ENCODE data around the gene KIRREL1. TPM values are rescaled to one million over a fixed set of nuclear protein-coding genes. Genes with fewer than 3 reads are reported as not detected.

KIRREL1 gene
- total RNA-seq, 1 experiment from 2014 or later = 211 TPM

GRCh38 chr1:158076441-158076840 lies 83.0 kb downstream of the KIRREL1 start:
- intact Hi-C loops (cut with micrococcal nuclease; ENCODE audit: unreplicated experiment) = no loop called here
- peak overlapping the region; percentile 36 for H3K27ac ChIP-seq (ENCODE audit: low read depth, low read length, poor library complexity, severe bottlenecking)
- CTCF ChIA-PET = no interaction called here
- peaks cover 58% of the 10 kb centered on the region for H3K4me1 ChIP-seq (ENCODE audit: insufficient read depth, low read length, poor library complexity, severe bottlenecking)
- H3K27me3 ChIP-seq (replicated peaks; ENCODE audit: insufficient read depth, low read depth, low read length, poor library complexity) = no peaks in the 10 kb centered on the region
- H3K36me3 ChIP-seq (ENCODE audit: insufficient read depth, low read length, poor library complexity, severe bottlenecking) = peaks cover 78% of the 10 kb centered on the region
- no peaks in the 10 kb centered on the region for H3K9me3 ChIP-seq (ENCODE audit: low read depth, low read length, poor library complexity, severe bottlenecking)
- POLR2A ChIA-PET (ENCODE audit: low non-redundant PET) = no interaction called here
- H3K4me3 ChIP-seq (ENCODE audit: low read depth, low read length, poor library complexity, severe bottlenecking) = no peak overlapping the region
- no peak for TF ChIP-seq EZH2 (IDR thresholded peaks at IDR 0.05; ENCODE audit: borderline replicate concordance, low read depth, low read length, poor library complexity, severe bottlenecking)
- TF ChIP-seq CTCF (conservative IDR thresholded peaks at IDR 0.05; ENCODE audit: low read depth, low read length) = no peak
- no TSS peak for BruUV-seq (replicated peaks)
- DNase-seq (ENCODE audit: low spot score) = no peak

- H3K27ac ChIP-seq (ENCODE audit: low read depth, low read length, poor library complexity, severe bottlenecking) = peak overlapping the region; percentile 36
- DNase-seq (ENCODE audit: low spot score) = peak; percentile 66
- ChIA-PET CTCF (interaction anchor here (1.3 kb wide), 1 partner anchor 86 kb away, joined by 6 read pairs; no protein-coding TSS in a partner anchor), POLR2A (ENCODE audit: low non-redundant PET) (no interaction called here)
- TF ChIP-seq EZH2 (IDR thresholded peaks at IDR 0.05; ENCODE audit: borderline replicate concordance, low read depth, low read length, poor library complexity, severe bottlenecking) (no peak), CTCF (conservative IDR thresholded peaks at IDR 0.05; ENCODE audit: low read depth, low read length) (no peak)
- no peaks in the 10 kb centered on the region for H3K27me3 ChIP-seq (replicated peaks; ENCODE audit: insufficient read depth, low read depth, low read length, poor library complexity)
- intact Hi-C loops (cut with micrococcal nuclease; ENCODE audit: unreplicated experiment) = no loop called here
- H3K4me1 ChIP-seq (ENCODE audit: insufficient read depth, low read length, poor library complexity, severe bottlenecking) = peaks cover 58% of the 10 kb centered on the region
- peaks cover 84% of the 10 kb centered on the region for H3K36me3 ChIP-seq (ENCODE audit: insufficient read depth, low read length, poor library complexity, severe bottlenecking)
- no TSS peak for BruUV-seq (replicated peaks)
- H3K4me3 ChIP-seq (ENCODE audit: low read depth, low read length, poor library complexity, severe bottlenecking) = no peak overlapping the region
- H3K9me3 ChIP-seq (ENCODE audit: low read depth, low read length, poor library complexity, severe bottlenecking) = no peaks in the 10 kb centered on the region
Measured at GRCh38 chr1:158077411-158078256, 84.2 kb downstream of the KIRREL1 start.

- Histone ChIP-seq H3K9me3 (ENCODE audit: low read depth, low read length, poor library complexity, severe bottlenecking) (no peaks in the 10 kb centered on the region), H3K4me1 (ENCODE audit: insufficient read depth, low read length, poor library complexity, severe bottlenecking) (peaks cover 51% of the 10 kb centered on the region), H3K4me3 (ENCODE audit: low read depth, low read length, poor library complexity, severe bottlenecking) (no peak overlapping the region), H3K27ac (ENCODE audit: low read depth, low read length, poor library complexity, severe bottlenecking) (peak overlapping the region; percentile 36), H3K36me3 (ENCODE audit: insufficient read depth, low read length, poor library complexity, severe bottlenecking) (peaks cover 88% of the 10 kb centered on the region), H3K27me3 (replicated peaks; ENCODE audit: insufficient read depth, low read depth, low read length, poor library complexity) (no peaks in the 10 kb centered on the region)
- TF ChIP-seq EZH2 (IDR thresholded peaks at IDR 0.05; ENCODE audit: borderline replicate concordance, low read depth, low read length, poor library complexity, severe bottlenecking) = no peak
- TF ChIP-seq CTCF (conservative IDR thresholded peaks at IDR 0.05; ENCODE audit: low read depth, low read length) = no peak
- ChIA-PET POLR2A (ENCODE audit: low non-redundant PET) (no interaction called here), CTCF (no interaction called here)
- DNase-seq (ENCODE audit: low spot score) = peak; percentile 70
- no TSS peak for BruUV-seq (replicated peaks)
- intact Hi-C loops (cut with micrococcal nuclease; ENCODE audit: unreplicated experiment) = no loop called here
Measured at GRCh38 chr1:158078569-158079080, 85.2 kb downstream of the KIRREL1 start.
